Heart right ventricle (tissue), 16 donors: ENCODE data around the gene SNAP25. TPM values are rescaled to one million over a fixed set of nuclear protein-coding genes. Genes with fewer than 3 reads are reported as not detected.

Source experiments
- ATAC-seq, 8 donors: fragments of 200-7000 bp; cut with Tn5 transposase; one replicate each; pipeline ENCODE4 v1.9.1; 2020; ENCODE audit warnings: mild to moderate bottlenecking in 8 of 8, moderate library complexity in 8 of 8, moderate number of reproducible peaks in 1 of 8
- DNase-seq, 2 donors: peaks; one replicate each; pipeline ENCODE4 v3.0.0-alpha.2; 2020
- H3K27ac ChIP-seq, 10 donors: fragments of 200-600 bp; sonication (generic) in 2 of 10; one replicate each; pipeline versions ENCODE4 v1.5.0 to v1.8.0; 2020 to 2022; ENCODE audit warnings: mild to moderate bottlenecking in 3 of 10
- H3K27me3 ChIP-seq, 7 donors: fragments of 200-600 bp; one replicate each; pipeline ENCODE4 v1.8.0; 2021 to 2022; ENCODE audit warnings: mild to moderate bottlenecking in 2 of 7
- H3K36me3 ChIP-seq, 9 donors: fragments of 200-600 bp; sonication (generic) in 1 of 9; one replicate each; pipeline versions ENCODE4 v1.5.0 to v1.8.0; 2020 to 2022; ENCODE audit warnings: mild to moderate bottlenecking in 2 of 9
- H3K4me1 ChIP-seq, 9 donors: fragments of 200-600 bp; sonication (generic) in 1 of 9; one replicate each; pipeline versions ENCODE4 v1.5.0 to v1.8.0; 2020 to 2022; ENCODE audit warnings: mild to moderate bottlenecking in 4 of 9
- H3K4me3 ChIP-seq, 10 donors: fragments of 200-600 bp; sonication (generic) in 2 of 10; one replicate each; pipeline versions ENCODE4 v1.5.0 to v1.8.0; 2020 to 2022; ENCODE audit warnings: mild to moderate bottlenecking in 7 of 10, moderate library complexity in 2 of 10
- H3K9me3 ChIP-seq, 11 donors: fragments of 200-600 bp in 10 of 11; sonication (generic) in 2 of 11; one replicate each; pipeline versions ENCODE4 v1.5.0 to v1.8.0; 2013 to 2022; ENCODE audit warnings: mild to moderate bottlenecking in 2 of 11, control low read depth in 1 of 11, moderate library complexity in 1 of 11
- CTCF ChIP-seq, 9 donors: fragments of 200-600 bp; sonication (generic) in 2 of 9; IDR thresholded peaks; one replicate each; pipeline versions ENCODE4 v1.5.0 to v1.8.0; 2021 to 2022; ENCODE audit warnings: antibody characterized with exemption in 9 of 9, mild to moderate bottlenecking in 5 of 9, moderate library complexity in 1 of 9
- WGBS, 2 donors: extraction: QIAGEN DNeasy Blood & Tissue Kit; methylation state at CpG; one replicate each; pipeline ENCODE4 v1.1.7; 2013; ENCODE audit warnings: inconsistent platforms in 1 of 2; 5-methylcytosine and 5-hydroxymethylcytosine counted together
- intact Hi-C, 10 donors: fragments of 100-400 bp; cut with DNase I; formaldehyde crosslinking; loops; one replicate each; pipeline versions ENCODE4 v1.11.1 to v1.14.2; 2022
- polyA plus RNA-seq, 2 donors: library from polyadenylated mRNA; stranded (reverse); fragments of 200-250 nt; gene quantifications; one replicate each; pipeline ENCODE4 v1.2.3, GENCODE V29; 2013
- total RNA-seq, 10 donors: library from RNA; stranded (reverse); fragmentation: NEBNext Ultra II Directional in 3 of 10; extraction: Animal tissue kit (Norgen Biotek cat#: 25700) in 3 of 10; gene quantifications; one replicate each; pipeline versions ENCODE4 v1.2.1 to v1.2.4, GENCODE V29; 2021 to 2023
- donor health status: Arrhythmogenic right ventricular cardiomyopathy.
- donor health status: ischemic (EF 13 %, LVEDD 7.1; RV severe dilation, severe dysfunction).
- donor health status: healthy with polysubstance abuse.
- donor health status: DM: no; HTN: yes; CAD: no.
- donor health status: DM: no; HTN: no; CAD: no.
- donor health status: ischemic (EF 25% LVEDD 6.9; RV normal size, moderate dysfunction).
- donor health status: ischemic (EF 25% LVEDD 5.7; RV mildly dilated, moderate dysfunction).
- donor health status: healthy.
- donor health status: DM: yes; HTN: yes; CAD: no.
- donor health status: Ischemic cardiomyopathy.
- donor health status: ischemic (EF 35%, LVEDD 5.7; RV mildly dilated, moderate dysfunction).
- donor health status: nonischemic (EF 11% LVEDD 7.7; RV severe dilation, severe dysfunction).
- donor health status: DM: yes; HTN: yes; CAD: no.
- donor health status: PGD.
- donor health status: ischemic (EF 29% LVEDD 5.4; RV normal size, mild dysfunction).
- donor health status: nonischemic (EF 23%, LVEDD 6.1; RV moderate dilation, normal function).

Gene SNAP25
- total and polyA plus RNA-seq, 12 donors = 0.09 to 0.87 (median 0.22) TPM; not detected in 5

- peaks cover 0 to 4% (median 0%) of the 10 kb centered on the region in 7 donors for H3K27me3 ChIP-seq
- H3K27ac ChIP-seq = no peak overlapping the region
- H3K36me3 ChIP-seq = no peaks in the 10 kb centered on the region
- intact Hi-C loops = no loop called here
- 63 to 79% methylated on average over 1 of the region's 1 CpG for WGBS, 2 donors
- ATAC-seq (no peak), DNase-seq (no peak)
- no peak for TF ChIP-seq CTCF (IDR thresholded peaks at IDR 0.05)
- H3K4me3 ChIP-seq = no peak overlapping the region
- no peaks in the 10 kb centered on the region for H3K9me3 ChIP-seq
- no peaks in the 10 kb centered on the region for H3K4me1 ChIP-seq
Observed at GRCh38 chr20:10255846-10256245, 37.2 kb downstream of the SNAP25 start.

GRCh38 chr20:10259166-10259565, 40.5 kb downstream of the SNAP25 start:
- no peaks in the 10 kb centered on the region for H3K9me3 ChIP-seq
- H3K27ac ChIP-seq = no peak overlapping the region
- no peaks in the 10 kb centered on the region for H3K36me3 ChIP-seq
- no peaks in the 10 kb centered on the region for H3K4me1 ChIP-seq
- DNase-seq = no peak
- TF ChIP-seq CTCF (IDR thresholded peaks at IDR 0.05) = no peak
- intact Hi-C loops = no loop called here
- H3K4me3 ChIP-seq = no peak overlapping the region
- H3K27me3 ChIP-seq = peaks cover 0 to 2% (median 0%) of the 10 kb centered on the region in 7 donors
- no peak for ATAC-seq

- TF ChIP-seq CTCF (IDR thresholded peaks at IDR 0.05) = no peak
- intact Hi-C loops = no loop called here
- 68 to 78% methylated on average over 1 of the region's 1 CpG for WGBS, 2 donors
- H3K36me3 ChIP-seq = no peaks in the 10 kb centered on the region
- no peak overlapping the region for H3K27ac ChIP-seq
- no peaks in the 10 kb centered on the region for H3K9me3 ChIP-seq
- DNase-seq = no peak
- no peak for ATAC-seq
- H3K4me1 ChIP-seq = no peaks in the 10 kb centered on the region
- no peaks in the 10 kb centered on the region for H3K27me3 ChIP-seq
- H3K4me3 ChIP-seq = no peak overlapping the region
Observed at GRCh38 chr20:10260316-10260715, 41.7 kb downstream of the SNAP25 start.

- intact Hi-C loops = no loop called here
- no peak for TF ChIP-seq CTCF (IDR thresholded peaks at IDR 0.05)
- DNase-seq (no peak), ATAC-seq (no peak)
- H3K4me3 ChIP-seq = no peak overlapping the region
- H3K4me1 ChIP-seq = no peaks in the 10 kb centered on the region
- no peaks in the 10 kb centered on the region for H3K9me3 ChIP-seq
- no peaks in the 10 kb centered on the region for H3K36me3 ChIP-seq
- no peaks in the 10 kb centered on the region for H3K27me3 ChIP-seq
- 94 to 96% methylated on average over 2 of the region's 2 CpGs for WGBS, 2 donors
- no peak overlapping the region for H3K27ac ChIP-seq
Observed at GRCh38 chr20:10261702-10262101, 43.1 kb downstream of the SNAP25 start.
